COLO668 (cell line): Measurements from ENCODE around the gene SYNM.

Experiments used
- DNase-seq: peaks from one replicate; lab custom pipeline; 2025; ENCODE audit not compliant: unreplicated experiment; lab: John Stamatoyannopoulos, UW

SYNM gene

DNA sequence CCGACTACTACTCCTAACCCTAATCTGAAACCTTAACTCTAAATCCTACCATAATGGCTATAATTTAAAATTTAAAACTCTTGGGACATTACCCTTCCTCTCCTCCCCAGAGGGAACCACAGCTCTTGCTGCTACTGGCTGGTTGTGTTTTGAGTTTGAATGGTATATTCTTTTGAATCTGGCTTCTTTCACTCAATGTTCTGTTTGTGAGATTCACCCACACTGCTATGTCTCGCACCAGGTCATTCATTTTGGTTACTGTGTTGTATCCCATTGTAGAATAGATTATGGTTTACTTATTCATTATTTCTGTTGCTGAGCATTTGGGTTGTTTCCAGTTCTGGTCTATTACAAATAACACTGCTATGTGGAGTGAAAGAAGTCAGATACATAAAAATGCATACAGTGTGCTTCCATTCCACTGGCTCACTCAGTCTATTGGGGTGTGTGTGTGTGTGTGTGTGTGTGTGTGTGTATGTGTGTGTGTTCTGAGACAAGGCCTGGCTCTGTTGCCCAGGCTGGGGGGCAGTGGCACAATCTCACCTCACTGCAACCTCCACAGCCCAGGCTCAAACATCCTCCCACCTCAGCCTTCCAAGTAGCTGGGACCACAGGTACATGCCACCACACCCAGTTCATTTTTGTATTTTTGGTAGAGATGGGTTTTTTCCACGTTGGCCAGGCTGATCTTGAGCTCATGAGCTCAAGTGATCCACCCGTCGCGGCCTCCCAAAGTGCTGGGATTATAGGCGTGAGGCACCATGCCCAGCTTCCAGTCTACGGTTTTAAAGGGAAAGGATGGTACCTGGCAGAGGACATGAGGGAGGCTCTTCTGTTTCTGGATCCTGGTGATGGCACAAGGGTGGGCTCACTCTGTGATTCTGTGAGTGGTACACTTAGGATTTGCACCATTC lies 19.2 kb upstream of the SYNM start:
- DNase-seq = no peak

DNA sequence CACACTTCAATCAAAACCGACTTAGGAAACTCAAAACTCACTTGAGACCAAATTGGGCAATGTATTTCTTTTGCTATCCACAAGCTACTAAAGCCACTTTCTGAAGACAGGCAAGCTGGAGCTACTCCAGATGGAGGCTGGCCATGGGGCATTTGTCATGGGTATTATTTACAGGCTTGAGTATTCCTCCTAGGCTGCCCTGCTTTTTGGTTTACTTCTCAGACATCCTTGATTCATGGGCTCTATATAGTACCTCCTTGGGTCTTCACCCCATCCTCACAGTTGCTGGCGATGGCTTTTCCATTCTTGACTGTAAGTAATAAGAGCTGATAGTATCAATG lies 18.6 kb upstream of the SYNM start:
- no peak for DNase-seq

DNA sequence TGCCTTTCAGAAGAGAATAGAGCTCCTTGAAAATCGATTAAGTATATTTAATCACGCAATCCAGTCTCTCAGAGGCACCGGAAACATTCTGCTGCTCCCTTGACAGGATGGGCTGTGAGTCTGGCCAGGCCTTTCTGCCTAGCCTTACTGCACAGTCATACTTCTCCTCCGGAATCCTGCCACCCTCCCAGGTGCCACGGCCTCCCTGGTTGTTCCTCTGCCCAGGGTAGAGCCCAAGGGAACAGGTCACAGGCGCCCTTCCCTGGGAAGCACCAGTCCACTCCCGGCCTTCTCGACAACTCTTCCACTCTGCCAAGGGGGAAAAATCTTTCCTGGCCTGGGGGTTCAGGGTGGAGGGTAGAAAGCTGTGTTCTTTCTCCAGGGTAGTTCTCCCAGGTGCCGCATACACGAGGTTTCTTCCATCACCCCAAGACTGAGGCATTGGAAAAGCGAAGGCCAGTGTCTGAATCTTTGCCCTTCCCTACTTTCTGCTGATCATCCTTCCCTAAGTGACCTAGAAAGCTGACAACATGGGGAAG lies 17.4 kb upstream of the SYNM start:
- DNase-seq = no peak

DNA sequence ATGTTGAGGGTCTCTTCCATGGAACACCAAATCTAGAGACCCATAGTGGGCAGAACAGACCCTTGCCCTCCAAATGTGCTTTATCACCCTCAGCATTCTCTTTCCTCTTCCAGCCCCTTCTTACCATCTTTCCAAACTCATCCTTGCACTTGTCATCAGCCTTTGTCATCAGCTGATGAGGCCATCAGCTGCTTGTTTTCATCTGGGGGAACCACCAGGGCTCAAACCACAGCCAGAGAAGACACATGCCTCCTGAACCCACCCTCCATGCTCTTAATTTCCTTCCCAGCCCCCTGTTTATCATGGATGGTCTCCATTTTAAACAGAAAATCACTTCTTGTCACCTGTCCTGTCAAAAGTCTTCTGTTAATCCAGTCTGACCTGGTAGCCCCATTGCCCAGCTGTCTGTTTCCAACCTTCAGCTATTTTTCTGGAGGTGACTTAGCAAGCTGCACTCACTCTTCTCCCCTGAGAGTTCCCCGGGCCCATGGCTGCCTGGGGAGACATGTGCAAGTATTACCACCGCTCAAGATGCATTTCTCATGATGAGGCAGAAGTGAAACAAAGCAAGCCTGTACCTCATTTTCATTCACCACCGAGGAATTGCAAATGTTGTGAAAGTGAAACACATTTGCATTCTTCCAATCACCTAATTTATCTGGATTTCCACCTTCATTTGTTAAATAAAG lies 14.7 kb upstream of the SYNM start:
- DNase-seq = no peak

DNA sequence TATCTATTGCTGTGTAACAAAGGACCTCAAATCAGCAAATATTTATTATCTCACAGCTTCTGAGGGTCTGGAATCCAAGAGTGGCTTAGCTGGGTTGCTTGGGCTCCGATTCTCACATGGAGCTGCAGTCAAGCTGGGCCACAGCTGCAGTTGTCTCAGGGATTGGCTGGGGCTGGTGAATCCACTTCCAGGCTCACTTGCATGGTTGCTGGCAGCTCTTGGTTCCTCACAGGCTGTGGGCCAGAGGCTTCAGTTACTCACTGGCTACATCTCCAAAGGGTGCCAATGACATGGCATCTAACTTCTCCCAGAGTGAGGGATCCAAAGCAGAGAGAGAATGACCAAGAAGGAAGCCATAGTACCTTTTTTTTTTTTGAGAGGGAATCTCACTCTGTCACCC lies 13.9 kb upstream of the SYNM start:
- no peak for DNase-seq

DNA sequence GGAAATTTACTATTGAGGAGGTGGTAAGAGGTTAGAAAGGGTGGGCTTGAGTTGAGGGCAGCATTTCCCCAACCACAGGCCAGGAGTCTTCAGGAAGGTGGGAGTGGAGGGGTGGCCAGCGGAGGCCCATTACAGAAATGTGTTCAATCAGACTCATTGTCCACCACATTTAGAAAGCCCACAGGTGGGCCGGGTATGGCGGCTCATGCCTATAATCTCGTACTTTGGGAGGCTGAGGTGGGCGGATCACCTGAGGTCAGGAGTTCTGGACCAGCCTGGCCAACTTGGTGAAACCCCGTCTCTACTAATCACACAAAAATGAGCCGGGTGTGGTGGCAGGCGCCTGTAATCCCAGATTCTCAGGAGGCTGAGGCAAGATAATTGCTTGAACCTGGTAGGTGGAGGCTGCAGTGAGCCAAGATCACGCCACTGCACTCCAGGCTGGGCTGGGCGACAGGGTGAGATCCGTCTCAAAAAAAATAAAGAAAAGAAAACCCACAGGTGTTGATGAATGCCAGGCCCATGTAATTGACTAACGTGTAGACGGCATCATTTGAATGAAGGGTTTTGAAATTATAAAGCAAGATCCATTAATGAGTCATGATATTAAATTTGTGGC lies 12.2 kb upstream of the SYNM start:
- no peak for DNase-seq

DNA sequence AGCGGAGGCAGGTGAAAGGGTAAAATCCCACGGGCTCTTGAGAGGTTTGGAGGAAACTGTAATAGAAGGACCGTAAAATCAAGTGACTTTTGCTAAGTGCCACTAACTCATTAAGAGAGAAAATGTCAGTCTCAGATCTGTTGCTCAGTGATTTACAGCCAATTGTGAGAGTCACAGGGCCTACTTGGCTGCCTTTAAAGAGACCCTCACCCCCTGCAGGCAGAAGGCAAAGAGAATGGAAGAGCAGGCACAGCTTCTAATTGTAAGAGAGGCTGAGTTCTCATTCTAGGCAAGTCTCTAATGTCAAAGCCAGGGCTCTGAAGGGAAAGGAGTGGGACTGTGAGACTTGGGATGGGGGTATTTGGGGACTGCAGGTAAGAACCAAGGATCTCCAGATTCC lies 9.3 kb upstream of the SYNM start:
- no peak for DNase-seq

DNA sequence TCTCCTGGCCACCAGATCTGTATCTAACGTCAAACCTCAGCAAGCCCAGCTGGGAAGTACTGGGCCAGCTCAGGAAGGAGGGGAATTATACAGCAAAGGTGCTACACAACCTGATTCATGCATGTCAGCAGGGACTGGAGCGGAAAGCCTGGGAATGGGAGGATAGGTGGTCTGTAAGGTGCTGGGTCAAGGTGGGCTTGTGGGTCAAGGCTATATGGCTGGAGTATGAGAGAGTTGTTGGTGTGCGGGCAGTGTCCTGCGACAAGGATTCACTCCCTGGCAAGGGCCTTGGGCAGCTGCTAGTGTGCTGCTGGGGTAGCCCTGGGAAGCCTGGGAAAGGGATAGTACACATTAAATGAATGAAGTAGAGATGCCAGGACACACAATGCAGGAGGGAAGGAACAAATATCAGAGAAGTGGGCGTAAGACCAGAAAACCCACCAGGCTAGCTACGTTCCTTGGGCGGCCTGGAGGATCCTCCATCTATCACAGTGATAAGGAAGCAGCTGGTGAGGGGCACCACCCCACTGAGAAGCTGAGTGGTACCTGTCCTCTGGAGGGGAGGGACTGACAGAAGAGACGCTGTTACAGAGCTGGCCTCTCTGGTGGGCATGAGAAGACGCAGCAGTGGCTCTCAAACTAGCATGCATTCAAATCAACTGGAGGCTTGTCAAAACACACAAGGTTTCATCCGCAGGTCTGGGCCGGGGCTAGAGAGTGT lies 8.5 kb upstream of the SYNM start:
- no peak for DNase-seq

DNA sequence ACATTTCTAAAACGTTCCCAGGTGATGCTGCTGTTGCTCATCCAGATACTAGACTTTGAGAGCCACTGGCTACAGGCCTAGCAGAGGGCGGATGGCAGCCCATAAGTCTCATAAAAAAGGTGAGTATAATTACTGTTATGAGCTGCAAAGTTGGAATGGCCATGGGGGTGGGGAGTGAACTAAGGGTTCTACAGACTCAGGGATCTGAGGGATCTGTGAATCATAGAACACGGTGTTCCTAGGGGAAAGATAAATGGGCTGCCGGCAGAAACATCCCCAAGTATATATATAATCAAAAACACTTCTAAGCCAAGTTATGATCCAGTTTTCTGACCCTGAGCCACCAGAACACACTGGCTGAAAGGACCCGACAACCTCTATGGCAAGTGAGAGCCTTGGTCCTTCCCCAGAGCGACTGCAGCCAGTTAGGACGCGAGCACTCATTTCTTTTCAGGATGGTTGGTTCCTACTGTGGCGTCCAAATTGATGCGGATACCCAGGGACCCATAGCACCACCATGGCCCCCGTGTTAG lies 7.9 kb upstream of the SYNM start:
- DNase-seq = no peak

DNA sequence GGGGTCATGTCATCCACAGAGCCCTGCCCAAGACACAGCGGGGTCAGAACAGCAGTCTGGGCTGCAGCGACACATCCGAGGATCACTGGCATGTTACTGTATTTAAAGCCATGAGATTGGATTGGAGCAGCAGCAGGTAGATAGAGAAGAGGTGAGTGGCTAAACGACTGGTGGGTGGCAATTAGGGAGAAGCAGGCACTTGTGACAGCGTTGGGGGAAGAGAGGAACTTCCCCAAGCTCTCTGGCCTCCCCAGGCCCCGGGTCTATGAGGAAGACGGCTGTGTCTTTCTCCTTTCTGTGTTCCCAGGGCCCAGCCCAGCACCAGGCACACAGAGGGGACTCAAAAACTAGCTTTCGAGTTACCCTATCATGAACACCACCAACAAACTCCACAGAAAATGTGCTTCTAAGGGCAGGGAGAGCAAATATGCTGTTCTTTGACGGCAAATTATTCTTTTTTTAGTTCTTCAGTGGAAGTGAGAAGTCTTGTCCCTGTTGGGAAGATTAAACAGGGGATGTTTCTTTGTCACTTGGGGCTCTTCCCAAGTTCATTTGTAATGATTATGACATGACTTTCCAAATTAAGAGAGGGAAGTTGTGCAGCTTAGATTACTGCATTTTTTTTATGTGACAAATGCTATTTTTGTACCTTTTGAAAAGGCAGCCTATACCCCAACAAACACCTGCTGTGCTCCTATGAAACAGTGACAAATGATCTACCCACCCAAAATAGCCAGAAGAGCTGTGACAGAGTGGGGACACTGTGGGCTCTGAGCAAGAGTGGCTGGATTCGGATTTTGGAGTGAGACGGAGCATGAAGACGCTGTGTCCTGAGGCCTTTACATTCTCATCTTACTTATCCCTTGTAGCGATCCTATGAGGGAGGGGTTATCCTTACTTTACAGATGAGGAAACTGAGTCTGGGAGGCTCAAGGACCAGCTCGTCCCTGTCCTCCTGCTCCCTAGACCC lies 7.2 kb upstream of the SYNM start:
- DNase-seq = no peak

DNA sequence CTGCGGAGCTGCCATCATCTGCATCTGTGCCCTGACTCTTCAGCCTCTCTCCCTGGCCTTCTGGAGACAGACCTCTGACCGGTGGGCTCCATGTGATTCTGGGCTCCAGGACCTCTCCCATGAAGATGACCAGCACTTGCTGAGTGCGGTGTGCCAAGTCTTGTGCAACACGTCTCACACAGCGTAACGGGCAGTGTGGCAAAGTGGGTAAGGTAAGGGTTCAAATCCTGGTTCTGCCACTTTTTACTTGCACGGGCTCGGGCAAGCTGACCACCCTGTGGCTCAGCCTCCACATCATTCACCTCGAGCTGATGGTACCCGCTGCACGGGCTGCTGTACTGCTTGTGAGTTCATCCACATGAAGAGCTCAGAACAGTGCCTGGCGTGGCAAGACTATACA lies 6.5 kb upstream of the SYNM start:
- no peak for DNase-seq

DNA sequence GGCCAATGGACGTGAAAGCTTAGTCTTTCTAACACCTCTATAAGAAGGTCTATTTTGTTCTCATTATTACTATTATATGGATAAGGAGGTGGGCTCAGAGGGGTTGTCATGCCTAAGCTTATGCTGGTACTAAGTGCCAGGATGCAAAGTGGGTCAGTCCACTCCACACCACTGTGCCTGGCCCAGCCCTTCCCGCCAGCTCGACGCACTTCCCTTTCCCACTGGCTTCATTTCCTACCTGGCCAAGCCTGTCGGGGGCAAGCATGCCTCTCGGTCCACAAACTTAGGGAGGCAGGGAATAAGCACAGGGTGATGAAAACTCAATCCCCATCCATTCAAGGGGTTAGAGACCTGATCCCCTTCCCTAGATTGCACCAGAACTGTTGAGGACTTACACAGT lies 5.9 kb upstream of the SYNM start:
- no peak for DNase-seq

DNA sequence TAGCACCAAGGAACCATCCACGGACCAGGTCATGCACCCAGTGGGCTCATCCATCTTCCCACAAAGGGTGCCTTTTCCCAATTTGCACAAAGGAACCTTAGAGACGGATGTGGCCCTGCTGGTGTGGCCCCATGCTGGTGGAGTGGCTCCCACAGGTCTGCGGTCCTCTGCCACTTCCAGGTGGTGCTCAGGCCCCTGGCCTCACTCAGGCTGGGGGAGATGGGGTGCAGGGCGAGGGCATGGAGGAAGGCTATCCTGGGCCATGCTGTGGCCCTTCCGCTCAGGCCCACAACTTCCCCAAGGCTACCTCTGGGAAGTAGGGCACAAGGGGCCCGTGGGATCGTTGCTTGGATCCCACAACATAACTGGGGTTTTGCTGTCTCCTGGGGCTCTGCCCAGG lies 5.2 kb upstream of the SYNM start:
- DNase-seq = no peak

DNA sequence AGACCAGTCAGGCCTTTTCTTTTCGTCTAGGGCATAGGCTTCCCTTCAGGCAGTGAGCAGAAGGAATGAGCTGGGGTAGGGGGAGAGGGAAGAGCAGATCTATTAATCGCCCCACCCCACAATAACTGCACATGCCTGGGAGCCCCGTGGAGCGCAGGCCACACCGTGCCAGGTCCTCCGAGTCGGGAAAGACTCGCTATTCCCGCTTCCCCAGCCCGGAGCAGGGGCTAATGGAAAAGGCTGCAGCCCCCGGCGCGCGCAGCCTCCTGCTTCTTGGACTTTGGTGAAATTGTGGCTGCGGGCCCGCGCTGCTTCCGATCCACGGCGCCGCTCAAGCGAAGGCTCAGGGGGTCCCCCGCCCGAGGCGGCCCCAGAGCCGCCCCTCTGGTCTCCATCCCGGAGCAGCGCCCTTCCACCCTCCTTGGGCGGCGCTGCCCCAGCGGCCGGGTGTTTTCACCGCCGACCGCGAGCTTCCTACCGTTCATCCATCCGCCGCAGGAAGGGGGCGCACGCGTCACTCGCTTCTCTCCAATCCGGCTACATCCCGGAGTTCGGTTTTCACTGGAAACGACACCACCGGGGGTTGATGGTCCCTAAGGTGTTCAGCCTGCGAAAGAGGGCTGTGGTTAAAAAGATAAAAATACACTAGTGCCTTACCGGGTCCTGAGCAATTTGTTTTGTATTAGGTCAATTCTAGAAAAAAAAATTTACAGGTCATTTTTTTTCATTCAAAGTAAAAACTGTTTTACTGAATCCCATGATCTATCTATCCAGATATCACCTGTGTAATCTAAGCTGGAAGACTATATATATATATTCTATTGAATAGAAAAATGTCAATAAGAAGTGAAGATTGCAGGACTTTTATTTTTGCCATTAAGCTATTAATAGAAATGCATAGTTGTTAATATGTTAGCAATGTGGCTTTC lies 4.4 kb upstream of the SYNM start:
- DNase-seq = peak; percentile 77

DNA sequence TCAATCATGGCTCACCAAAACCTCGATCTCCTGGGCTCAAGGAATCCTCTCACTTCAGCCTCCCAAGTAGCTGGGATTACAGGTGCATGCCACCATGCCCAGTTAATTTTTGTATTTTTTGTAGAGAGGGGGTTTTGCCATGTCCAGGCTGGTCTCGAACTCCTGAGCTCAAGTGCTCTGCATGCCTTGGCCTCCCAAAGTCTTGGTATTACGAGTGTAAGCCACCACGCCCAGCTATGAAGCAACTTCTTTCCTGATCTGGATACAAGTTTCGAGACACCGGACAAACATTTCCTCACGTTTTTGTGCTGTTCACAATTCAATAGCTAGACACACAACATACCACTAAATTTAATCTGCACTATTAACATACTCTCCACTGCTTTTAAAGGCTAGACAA lies 3.4 kb upstream of the SYNM start:
- DNase-seq = no peak

DNA sequence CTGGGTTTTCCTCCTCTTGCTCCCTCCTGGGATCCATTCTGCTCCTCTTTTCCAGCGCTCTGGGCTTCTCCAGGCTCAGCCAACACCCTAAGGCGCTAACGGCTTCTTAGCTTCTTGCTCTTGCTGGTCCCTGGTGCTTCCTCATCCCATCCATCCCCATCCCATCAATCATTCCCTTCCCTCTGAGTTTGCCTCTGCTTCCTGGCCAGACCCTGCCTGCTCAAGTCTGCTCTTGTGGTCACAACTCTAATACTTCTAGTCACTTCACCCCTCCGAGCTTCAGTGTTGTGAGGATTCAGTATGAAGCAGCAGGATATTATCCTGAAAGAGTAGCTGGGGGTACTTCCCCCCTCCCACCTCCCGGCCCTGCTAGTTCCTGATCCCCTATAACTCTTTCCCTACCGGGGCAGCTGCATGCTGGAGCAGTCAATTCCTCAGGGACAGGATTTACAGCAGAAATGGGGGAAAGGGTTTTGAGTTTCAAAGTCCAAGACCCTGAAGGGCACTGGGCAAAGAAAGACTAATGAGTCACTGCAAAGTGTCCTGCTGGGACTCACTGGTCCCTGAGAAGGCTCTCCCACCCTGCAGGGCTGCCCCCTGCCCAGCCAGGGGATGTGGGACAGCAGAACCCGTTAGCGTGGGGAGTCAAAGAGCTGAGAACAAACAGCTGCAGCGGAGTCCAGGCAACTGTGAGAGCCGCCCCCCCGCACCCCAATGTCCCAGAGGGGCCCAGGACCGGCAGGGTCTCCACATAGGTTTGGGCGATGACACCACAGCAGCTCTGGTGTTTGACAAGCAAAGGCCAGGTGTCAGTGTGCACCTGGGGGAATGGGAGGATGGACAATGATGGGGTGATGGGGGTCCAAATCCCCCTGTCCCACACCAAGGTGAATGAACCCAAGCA lies 2.3 kb upstream of the SYNM start:
- no peak for DNase-seq

DNA sequence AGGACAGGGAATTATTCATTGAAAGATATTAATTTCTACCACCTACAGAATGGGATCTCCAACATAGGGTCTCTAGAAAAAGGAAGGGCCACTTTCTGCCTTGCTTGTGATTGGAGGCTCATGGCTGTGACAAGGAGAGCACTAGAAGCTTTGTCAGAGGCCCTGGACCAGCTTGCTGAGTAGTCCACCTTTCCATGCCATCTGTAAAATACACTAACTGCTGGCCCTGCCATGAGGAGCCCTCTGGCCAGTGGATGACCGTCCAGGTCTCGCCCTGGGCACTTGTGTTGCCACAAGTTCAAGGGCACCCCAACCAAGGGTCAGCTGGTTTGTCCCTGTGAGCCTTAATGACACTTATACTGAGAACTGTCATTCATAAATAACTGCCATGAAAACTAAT lies 1.6 kb upstream of the SYNM start:
- no peak for DNase-seq
